Trophoblast cell (in vitro differentiated cells and primary cell): ENCODE data around the gene COX7B.

ENCODE experiments used
- DNase-seq, 2 donors: peaks; one replicate each; pipeline ENCODE4 v3.0.0-alpha.2; 2016
- H2AFZ ChIP-seq: 2 replicates; pipeline ENCODE4 v1.6.1; 2013; ENCODE audit warnings: low read length, moderate library complexity, mild to moderate bottlenecking; ENCODE audit not compliant: insufficient read depth, poor library complexity
- H2AK5ac ChIP-seq: 2 replicates; pipeline ENCODE4 v1.6.1; 2013; ENCODE audit warnings: mild to moderate bottlenecking, low read length
- H2BK120ac ChIP-seq: 2 replicates; pipeline ENCODE4 v1.6.1; 2013; ENCODE audit warnings: low read length, mild to moderate bottlenecking, moderate library complexity; ENCODE audit not compliant: insufficient read depth, poor library complexity
- H2BK12ac ChIP-seq: 2 replicates; pipeline ENCODE4 v1.6.1; 2013; ENCODE audit warnings: mild to moderate bottlenecking, low read length, moderate library complexity
- H2BK5ac ChIP-seq: 2 replicates; pipeline ENCODE4 v1.6.1; 2013; ENCODE audit warnings: low read length, low read depth, moderate library complexity, mild to moderate bottlenecking; ENCODE audit not compliant: poor library complexity
- H3K14ac ChIP-seq: 2 replicates; pipeline ENCODE4 v1.6.1; 2013; ENCODE audit warnings: mild to moderate bottlenecking, low read length
- H3K18ac ChIP-seq: 2 replicates; pipeline ENCODE4 v1.6.1; 2013; ENCODE audit warnings: mild to moderate bottlenecking, low read length
- H3K23ac ChIP-seq: 2 replicates; pipeline ENCODE4 v1.6.1; 2013; ENCODE audit warnings: low read length
- H3K27ac ChIP-seq: 2 replicates; pipeline ENCODE4 v1.5.1; 2013; ENCODE audit warnings: low read depth, mild to moderate bottlenecking, inconsistent platforms, low read length, moderate library complexity
- H3K27me3 ChIP-seq: 2 replicates; pipeline ENCODE4 v1.6.1; 2013; ENCODE audit warnings: inconsistent platforms, mild to moderate bottlenecking, low read length, moderate library complexity; ENCODE audit not compliant: insufficient read depth
- H3K36me3 ChIP-seq, 2 experiments: 1 replicate in 1 of 2; 2 replicates in 1 of 2; pipeline ENCODE4 v1.6.1; 2013; ENCODE audit warnings: low read length in 2 of 2, mild to moderate bottlenecking in 2 of 2, moderate library complexity in 1 of 2; ENCODE audit not compliant: insufficient read depth in 2 of 2, control insufficient read depth in 1 of 2
- H3K4ac ChIP-seq: 2 replicates; pipeline ENCODE4 v1.6.1; 2013; ENCODE audit warnings: low read depth, mild to moderate bottlenecking, low read length, moderate library complexity
- H3K4me1 ChIP-seq, 2 experiments: 1 replicate in 1 of 2; 2 replicates in 1 of 2; pipeline ENCODE4 v1.6.1; 2013; ENCODE audit warnings: low read length in 2 of 2, mild to moderate bottlenecking in 2 of 2, moderate library complexity in 1 of 2; ENCODE audit not compliant: insufficient read depth in 2 of 2, control insufficient read depth in 1 of 2
- H3K4me2 ChIP-seq: 2 replicates; pipeline ENCODE4 v1.6.1; 2013; ENCODE audit warnings: inconsistent platforms, mild to moderate bottlenecking, low read length, moderate library complexity
- H3K4me3 ChIP-seq: 2 replicates; pipeline ENCODE4 v1.5.1; 2013; ENCODE audit warnings: mild to moderate bottlenecking, low read depth, low read length, inconsistent platforms
- H3K79me1 ChIP-seq: one replicate; pipeline ENCODE4 v1.6.1; 2013; ENCODE audit warnings: low read length
- H3K79me2 ChIP-seq: 2 replicates; pipeline ENCODE4 v1.6.1; 2013; ENCODE audit warnings: low read length, mild to moderate bottlenecking; ENCODE audit not compliant: control insufficient read depth, insufficient read depth, poor library complexity
- H3K9ac ChIP-seq: 2 replicates; pipeline ENCODE4 v1.6.1; 2013; ENCODE audit warnings: mild to moderate bottlenecking, low read length
- H3K9me3 ChIP-seq: 2 replicates; pipeline ENCODE4 v1.6.1; 2013; ENCODE audit warnings: low read depth, mild to moderate bottlenecking, control low read depth, inconsistent platforms, low read length; ENCODE audit not compliant: insufficient read depth
- H4K12ac ChIP-seq: 2 replicates; pipeline ENCODE4 v1.6.1; 2013; ENCODE audit warnings: low read depth, mild to moderate bottlenecking, low read length, moderate library complexity
- H4K8ac ChIP-seq: 2 replicates; pipeline ENCODE4 v1.6.1; 2013; ENCODE audit warnings: low read depth, mild to moderate bottlenecking, low read length, moderate library complexity
- H4K91ac ChIP-seq: one replicate; pipeline ENCODE4 v1.6.1; 2013; ENCODE audit warnings: low read depth, mild to moderate bottlenecking, low read length, moderate library complexity
- WGBS: extraction: QIAGEN DNeasy Blood & Tissue Kit; methylation state at CpG from one replicate; pipeline ENCODE4 v1.1.7; 2013; ENCODE audit warnings: missing lambda C conversion rate; ENCODE audit not compliant: insufficient read length, insufficient coverage; ENCODE audit errors: extremely low coverage; 5-methylcytosine and 5-hydroxymethylcytosine counted together

COX7B gene

GRCh38 chrX:77922787-77923186 lies 23.5 kb downstream of the COX7B start:
- no peaks in the 10 kb centered on the region for H3K27me3 ChIP-seq
- H3K4ac ChIP-seq = no peak overlapping the region
- H4K8ac ChIP-seq = no peak overlapping the region
- H2BK5ac ChIP-seq = no peak overlapping the region
- no peak overlapping the region for H2AK5ac ChIP-seq
- H3K79me2 ChIP-seq = no peaks in the 10 kb centered on the region
- no peak overlapping the region for H3K14ac ChIP-seq
- no peaks in the 10 kb centered on the region for H3K36me3 ChIP-seq
- H4K12ac ChIP-seq = no peak overlapping the region
- H3K9ac ChIP-seq = no peak overlapping the region
- no peaks in the 10 kb centered on the region for H3K4me1 ChIP-seq
- no peak overlapping the region for H3K23ac ChIP-seq
- H3K4me2 ChIP-seq = no peak overlapping the region
- H3K4me3 ChIP-seq = no peak overlapping the region
- no peak overlapping the region for H2BK120ac ChIP-seq
- no peak overlapping the region for H2AFZ ChIP-seq
- no peaks in the 10 kb centered on the region for H3K79me1 ChIP-seq
- DNase-seq = no peak
- H3K9me3 ChIP-seq = no peaks in the 10 kb centered on the region
- H3K18ac ChIP-seq = no peak overlapping the region
- no peak overlapping the region for H4K91ac ChIP-seq
- no peak overlapping the region for H2BK12ac ChIP-seq
- no peak overlapping the region for H3K27ac ChIP-seq

GRCh38 chrX:77924320-77924859 lies 25.1 kb downstream of the COX7B start:
- no peak overlapping the region for H3K4me2 ChIP-seq
- no CpG with 5 or more reads among the region's 8 CpGs for WGBS
- H3K23ac ChIP-seq = no peak overlapping the region
- no peak overlapping the region for H2BK5ac ChIP-seq
- H3K79me2 ChIP-seq = no peaks in the 10 kb centered on the region
- H2BK12ac ChIP-seq = no peak overlapping the region
- H4K8ac ChIP-seq = no peak overlapping the region
- DNase-seq = no peak
- H3K18ac ChIP-seq = no peak overlapping the region
- no peak overlapping the region for H2BK120ac ChIP-seq
- H3K9ac ChIP-seq = no peak overlapping the region
- no peaks in the 10 kb centered on the region for H3K4me1 ChIP-seq
- no peak overlapping the region for H3K4ac ChIP-seq
- H2AK5ac ChIP-seq = no peak overlapping the region
- H3K27me3 ChIP-seq = no peaks in the 10 kb centered on the region
- H3K14ac ChIP-seq = no peak overlapping the region
- no peaks in the 10 kb centered on the region for H3K79me1 ChIP-seq
- no peak overlapping the region for H3K27ac ChIP-seq
- no peak overlapping the region for H4K91ac ChIP-seq
- H2AFZ ChIP-seq = no peak overlapping the region
- no peaks in the 10 kb centered on the region for H3K36me3 ChIP-seq
- H4K12ac ChIP-seq = no peak overlapping the region
- no peak overlapping the region for H3K4me3 ChIP-seq
- no peaks in the 10 kb centered on the region for H3K9me3 ChIP-seq

GRCh38 chrX:77925764-77926163 lies 26.5 kb downstream of the COX7B start:
- Histone ChIP-seq H3K27ac (no peak overlapping the region), H2BK5ac (no peak overlapping the region), H2BK120ac (no peak overlapping the region), H2AK5ac (no peak overlapping the region), H3K14ac (no peak overlapping the region), H4K8ac (no peak overlapping the region), H2AFZ (no peak overlapping the region), H3K4me2 (no peak overlapping the region), H3K9me3 (no peaks in the 10 kb centered on the region), H3K4ac (no peak overlapping the region), H3K23ac (no peak overlapping the region), H4K12ac (no peak overlapping the region), H2BK12ac (no peak overlapping the region), H3K27me3 (no peaks in the 10 kb centered on the region), H3K79me2 (no peaks in the 10 kb centered on the region), H3K9ac (no peak overlapping the region), H3K18ac (no peak overlapping the region), H3K79me1 (no peaks in the 10 kb centered on the region), H3K4me1 (no peaks in the 10 kb centered on the region), H3K4me3 (no peak overlapping the region), H4K91ac (no peak overlapping the region), H3K36me3 (no peaks in the 10 kb centered on the region)
- no peak for DNase-seq
- WGBS = no CpG with 5 or more reads among the region's 3 CpGs

- Histone ChIP-seq H3K79me1 (no peaks in the 10 kb centered on the region), H4K8ac (no peak overlapping the region), H2AK5ac (no peak overlapping the region), H3K18ac (no peak overlapping the region), H3K27me3 (no peaks in the 10 kb centered on the region), H3K4me2 (no peak overlapping the region), H4K91ac (no peak overlapping the region), H3K14ac (no peak overlapping the region), H2BK5ac (no peak overlapping the region), H3K27ac (no peak overlapping the region), H3K36me3 (no peaks in the 10 kb centered on the region), H3K4me3 (no peak overlapping the region), H3K79me2 (no peaks in the 10 kb centered on the region), H2AFZ (no peak overlapping the region), H3K23ac (no peak overlapping the region), H3K9me3 (no peaks in the 10 kb centered on the region), H4K12ac (no peak overlapping the region), H2BK12ac (no peak overlapping the region), H2BK120ac (no peak overlapping the region), H3K4ac (no peak overlapping the region), H3K4me1 (no peaks in the 10 kb centered on the region), H3K9ac (no peak overlapping the region)
- no CpG with 5 or more reads among the region's 1 CpG for WGBS
- DNase-seq = no peak
Measured at GRCh38 chrX:77930581-77930980, 31.3 kb downstream of the COX7B start.
